Parathyroid adenoma (tissue), 2 donors: Measurements from ENCODE around the gene ASB1.

Experiments used
- H2AFZ ChIP-seq: fragments of 300-600 bp; sonication (generic); one replicate; pipeline ENCODE4 v1.7.0; 2017; ENCODE audit warnings: antibody characterized with exemption, mild to moderate bottlenecking
- H3K27ac ChIP-seq: fragments of 300-600 bp; sonication (generic); one replicate; pipeline ENCODE4 v1.7.0; 2017
- H3K27me3 ChIP-seq: fragments of 300-600 bp; sonication (generic); one replicate; pipeline ENCODE4 v1.7.0; 2017; ENCODE audit warnings: low read length; ENCODE audit not compliant: control insufficient read depth, insufficient read depth
- H3K36me3 ChIP-seq: fragments of 300-600 bp; sonication (generic); one replicate; pipeline ENCODE4 v1.7.0; 2017; ENCODE audit warnings: low read length; ENCODE audit not compliant: control insufficient read depth, insufficient read depth
- H3K4me1 ChIP-seq: fragments of 300-600 bp; sonication (generic); one replicate; pipeline ENCODE4 v1.7.0; 2017; ENCODE audit warnings: control low read depth
- H3K4me2 ChIP-seq: fragments of 300-600 bp; sonication (generic); one replicate; pipeline ENCODE4 v1.7.0; 2017; ENCODE audit warnings: low read length
- H3K4me3 ChIP-seq: fragments of 300-600 bp; sonication (generic); one replicate; pipeline ENCODE4 v1.7.0; 2017; ENCODE audit warnings: low read depth, low read length
- H3K79me2 ChIP-seq: fragments of 300-600 bp; sonication (generic); one replicate; pipeline ENCODE4 v1.7.0; 2017; ENCODE audit warnings: control low read depth
- H3K9ac ChIP-seq: fragments of 300-600 bp; sonication (generic); one replicate; pipeline ENCODE4 v1.7.0; 2017; ENCODE audit warnings: mild to moderate bottlenecking
- H3K9me3 ChIP-seq: fragments of 300-600 bp; sonication (generic); one replicate; pipeline ENCODE4 v1.7.0; 2017; ENCODE audit warnings: low read length; ENCODE audit not compliant: control insufficient read depth
- CTCF ChIP-seq: fragments of 300-600 bp; sonication (generic); IDR thresholded peaks from one replicate; pipeline ENCODE4 v1.7.0; 2017; ENCODE audit warnings: antibody characterized with exemption, mild to moderate bottlenecking
- donor health status: primary hyperparathyroidism.

The ASB1 gene

GRCh38 chr2:238497610-238498005 lies 70.9 kb downstream of the ASB1 start:
- H3K4me3 ChIP-seq = no peak overlapping the region
- H3K79me2 ChIP-seq = no peaks in the 10 kb centered on the region
- H3K27ac ChIP-seq = no peak overlapping the region
- no peaks in the 10 kb centered on the region for H3K4me1 ChIP-seq
- H3K4me2 ChIP-seq = no peak overlapping the region
- no peaks in the 10 kb centered on the region for H3K9me3 ChIP-seq
- no peak overlapping the region for H3K9ac ChIP-seq
- no peaks in the 10 kb centered on the region for H3K27me3 ChIP-seq
- no peak for TF ChIP-seq CTCF
- no peaks in the 10 kb centered on the region for H3K36me3 ChIP-seq
- H2AFZ ChIP-seq = no peak overlapping the region

GRCh38 chr2:238498188-238498587 lies 71.5 kb downstream of the ASB1 start:
- Histone ChIP-seq H3K36me3 (no peaks in the 10 kb centered on the region), H3K9ac (no peak overlapping the region), H3K4me2 (no peak overlapping the region), H3K27me3 (no peaks in the 10 kb centered on the region), H3K27ac (no peak overlapping the region), H2AFZ (no peak overlapping the region), H3K79me2 (no peaks in the 10 kb centered on the region), H3K4me1 (no peaks in the 10 kb centered on the region), H3K4me3 (no peak overlapping the region), H3K9me3 (no peaks in the 10 kb centered on the region)
- no peak for TF ChIP-seq CTCF

GRCh38 chr2:238498691-238499295 lies 72.1 kb downstream of the ASB1 start:
- no peaks in the 10 kb centered on the region for H3K9me3 ChIP-seq
- H3K4me3 ChIP-seq = no peak overlapping the region
- no peaks in the 10 kb centered on the region for H3K36me3 ChIP-seq
- no peak overlapping the region for H3K9ac ChIP-seq
- H3K4me2 ChIP-seq = no peak overlapping the region
- no peak overlapping the region for H2AFZ ChIP-seq
- H3K79me2 ChIP-seq = no peaks in the 10 kb centered on the region
- H3K4me1 ChIP-seq = no peaks in the 10 kb centered on the region
- TF ChIP-seq CTCF = no peak
- no peaks in the 10 kb centered on the region for H3K27me3 ChIP-seq
- H3K27ac ChIP-seq = no peak overlapping the region

- Histone ChIP-seq H2AFZ (no peak overlapping the region), H3K79me2 (no peaks in the 10 kb centered on the region), H3K27me3 (no peaks in the 10 kb centered on the region), H3K36me3 (no peaks in the 10 kb centered on the region), H3K4me2 (no peak overlapping the region), H3K27ac (no peak overlapping the region), H3K9me3 (no peaks in the 10 kb centered on the region), H3K9ac (no peak overlapping the region), H3K4me3 (no peak overlapping the region), H3K4me1 (no peaks in the 10 kb centered on the region)
- TF ChIP-seq CTCF = no peak
Measured at GRCh38 chr2:238499731-238500580, 73.2 kb downstream of the ASB1 start.
